ENCODE data around the gene BAZ1A. TPM values are rescaled to one million over a fixed set of nuclear protein-coding genes. Genes with fewer than 3 reads are reported as not detected.

BAZ1A gene
- total and polyA plus RNA-seq, 2 donors (not counting 1 experiment from before 2014, with no cell fraction given) = 18.8 to 36.8 TPM

DNA sequence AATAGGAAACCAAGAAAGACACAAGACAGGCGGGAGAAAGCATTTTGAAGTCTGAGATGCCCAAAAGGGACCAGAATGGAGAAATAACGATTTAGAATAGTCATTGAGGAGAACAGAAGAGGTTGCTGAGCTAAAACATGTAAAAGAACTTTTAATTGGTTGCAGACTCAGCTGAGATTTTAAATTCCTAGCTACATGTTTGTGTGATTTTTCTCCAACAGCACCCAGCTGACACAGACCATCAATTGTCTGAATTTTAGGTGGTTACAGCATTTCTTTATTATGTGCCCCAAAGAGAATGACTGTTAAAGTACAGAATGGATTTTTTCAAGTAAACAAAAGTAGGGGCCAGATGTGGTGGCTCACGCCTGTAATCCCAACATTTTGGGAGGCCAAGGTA, 50.3 kb downstream of the BAZ1A start:
- Histone ChIP-seq H3K9ac (ENCODE audit: low read length) (no peak overlapping the region), H3K27ac (ENCODE audit: low read length in 2 of 2) (peak overlapping the region in 1 of 2 donors; percentile 29), H3K4me2 (replicated peaks; ENCODE audit: low read depth, low read length, poor library complexity, severe bottlenecking) (no peak overlapping the region), H3K36me3 (replicated peaks in 1 of 2; ENCODE audit: control extremely low read depth in 1 of 2, control insufficient read depth in 1 of 2, extremely low read depth in 1 of 2, insufficient read depth in 2 of 2, low read length in 1 of 2) (peaks cover 2 to 39% of the 10 kb centered on the region in 2 experiments), H3K27me3 (replicated peaks in 1 of 4; ENCODE audit: control extremely low read depth in 1 of 4, control insufficient read depth in 3 of 4, insufficient read depth in 4 of 4, low read length in 3 of 4) (no peaks in the 10 kb centered on the region), H3K4me1 (ENCODE audit: control insufficient read depth in 2 of 2, insufficient read depth in 2 of 2, low read length in 2 of 2) (no peaks in the 10 kb centered on the region), H3K9me3 (ENCODE audit: control extremely low read depth in 1 of 3, control insufficient read depth in 2 of 3, insufficient read depth in 1 of 3, low read length in 2 of 3) (no peaks in the 10 kb centered on the region), H4K20me1 (ENCODE audit: control insufficient read depth, insufficient read depth, low read length, poor library complexity, severe bottlenecking) (no peaks in the 10 kb centered on the region), H3K4me3 (ENCODE audit: control extremely low read depth in 1 of 5, extremely low read depth in 1 of 5, insufficient read depth in 1 of 5, low read depth in 2 of 5, low read length in 4 of 5) (no peak overlapping the region), H3K79me2 (ENCODE audit: control insufficient read depth, insufficient read depth, low read length) (peaks cover 62% of the 10 kb centered on the region), H2AFZ (ENCODE audit: insufficient read depth, low read depth, low read length, poor library complexity, severe bottlenecking) (no peak overlapping the region)
- WGBS (ENCODE audit: insufficient coverage) = 70% methylated on average over 3 of the region's 3 CpGs
- intact Hi-C loops (cut with micrococcal nuclease) = no loop called here
- ATAC-seq (ENCODE audit: low read depth) (no peak), DNase-seq (no peak)
- Mint-ChIP-seq H3K27ac (peak overlapping the region; percentile 11), H3K4me3 (no peak overlapping the region), H3K27me3 (no peaks in the 10 kb centered on the region), H3K9me3 (ENCODE audit: insufficient read depth) (no peaks in the 10 kb centered on the region), H3K4me1 (peaks cover 4% of the 10 kb centered on the region)
- TF ChIP-seq EZH2 (IDR thresholded peaks at IDR 0.05; ENCODE audit: borderline replicate concordance, insufficient read depth, low read depth, low read length, poor library complexity, severe bottlenecking) (no peak), CTCF (IDR thresholded peaks at IDR 0.05) (no peak)
- CTCF ChIA-PET = no interaction called here
- POLR2A ChIA-PET = no interaction called here

GRCh38 chr14:34824256-34824655, 50.9 kb downstream of the BAZ1A start:
- Histone ChIP-seq H3K9me3 (ENCODE audit: control extremely low read depth in 1 of 3, control insufficient read depth in 2 of 3, insufficient read depth in 1 of 3, low read length in 2 of 3) (no peaks in the 10 kb centered on the region), H3K4me3 (ENCODE audit: control extremely low read depth in 1 of 5, extremely low read depth in 1 of 5, insufficient read depth in 1 of 5, low read depth in 2 of 5, low read length in 4 of 5) (no peak overlapping the region), H3K36me3 (replicated peaks in 1 of 2; ENCODE audit: control extremely low read depth in 1 of 2, control insufficient read depth in 1 of 2, extremely low read depth in 1 of 2, insufficient read depth in 2 of 2, low read length in 1 of 2) (peaks cover 2 to 43% of the 10 kb centered on the region in 2 experiments), H3K27ac (ENCODE audit: low read length in 2 of 2) (peak overlapping the region in 1 of 2 donors; percentile 29), H3K4me1 (ENCODE audit: control insufficient read depth in 2 of 2, insufficient read depth in 2 of 2, low read length in 2 of 2) (no peaks in the 10 kb centered on the region), H3K79me2 (ENCODE audit: control insufficient read depth, insufficient read depth, low read length) (peaks cover 62% of the 10 kb centered on the region), H2AFZ (ENCODE audit: insufficient read depth, low read depth, low read length, poor library complexity, severe bottlenecking) (no peak overlapping the region), H3K27me3 (replicated peaks in 1 of 4; ENCODE audit: control extremely low read depth in 1 of 4, control insufficient read depth in 3 of 4, insufficient read depth in 4 of 4, low read length in 3 of 4) (no peaks in the 10 kb centered on the region), H3K4me2 (replicated peaks; ENCODE audit: low read depth, low read length, poor library complexity, severe bottlenecking) (no peak overlapping the region), H4K20me1 (ENCODE audit: control insufficient read depth, insufficient read depth, low read length, poor library complexity, severe bottlenecking) (no peaks in the 10 kb centered on the region), H3K9ac (ENCODE audit: low read length) (no peak overlapping the region)
- H3K9me3 Mint-ChIP-seq (ENCODE audit: insufficient read depth) = no peaks in the 10 kb centered on the region
- DNase-seq (no peak), ATAC-seq (ENCODE audit: low read depth) (no peak)
- peak overlapping the region; percentile 11 for H3K27ac Mint-ChIP-seq
- WGBS (ENCODE audit: insufficient coverage) = no CpG with 5 or more reads among the region's 1 CpG
- ChIA-PET CTCF (no interaction called here), POLR2A (interaction anchor here (0.6 kb wide), 1 partner anchor 283 kb away, joined by 6 read pairs; no protein-coding TSS in a partner anchor)
- TF ChIP-seq EZH2 (IDR thresholded peaks at IDR 0.05; ENCODE audit: borderline replicate concordance, insufficient read depth, low read depth, low read length, poor library complexity, severe bottlenecking) = no peak
- TF ChIP-seq CTCF (IDR thresholded peaks at IDR 0.05) = no peak
- peaks cover 1% of the 10 kb centered on the region for H3K4me1 Mint-ChIP-seq
- no peaks in the 10 kb centered on the region for H3K27me3 Mint-ChIP-seq
- intact Hi-C loops (cut with micrococcal nuclease) = no loop called here
- no peak overlapping the region for H3K4me3 Mint-ChIP-seq
